Measurements from ENCODE around the gene RNU1-2.
"Not testable (repeated sequence)": the region's sequence is repeated elsewhere in the genome, so short reads cannot be mapped to it uniquely, and the experiment has no call there.

Gene RNU1-2

GRCh38 chr1:16927256-16927655 lies 31.5 kb downstream of the RNU1-2 start:
- no peak for DNase-seq

GRCh38 chr1:16927711-16928485 lies 32.1 kb downstream of the RNU1-2 start:
- DNase-seq, result no peak

GRCh38 chr1:16929146-16930041 lies 33.6 kb downstream of the RNU1-2 start:
- DNase-seq, result not testable (repeated sequence)

GRCh38 chr1:16931206-16931934 lies 35.6 kb downstream of the RNU1-2 start:
- DNase-seq, result not testable (repeated sequence)

- not testable (repeated sequence) for DNase-seq
These were observed 38.2 kb downstream of the RNU1-2 start for GRCh38 chr1:16933945-16934344.

- DNase-seq, result not testable (repeated sequence)
These were observed 40.8 kb downstream of the RNU1-2 start for GRCh38 chr1:16936580-16936979.

GRCh38 chr1:16938351-16939321 lies 42.9 kb downstream of the RNU1-2 start:
- no peak for DNase-seq

GRCh38 chr1:16939386-16940180 lies 43.8 kb downstream of the RNU1-2 start:
- DNase-seq, result not testable (repeated sequence)

GRCh38 chr1:16944038-16944437 lies 48.3 kb downstream of the RNU1-2 start:
- no peak for DNase-seq

- not testable (repeated sequence) for DNase-seq
These were observed 49.7 kb downstream of the RNU1-2 start for GRCh38 chr1:16945512-16945911.
